Brain microvascular endothelial cell (primary cell): Measurements from ENCODE around the gene GSG1L.

Source experiments
- DNase-seq: peaks from one replicate; pipeline ENCODE4 v3.0.0-alpha.2; 2020
- H3K27ac ChIP-seq: fragments of 250-450 bp; sonication (Bioruptor Pico); 2 replicates; pipeline ENCODE4 v1.5.1; 2020; ENCODE audit warnings: mild to moderate bottlenecking, moderate library complexity
- H3K27me3 ChIP-seq: fragments of 250-450 bp; sonication (Bioruptor Pico); replicated peaks from 2 replicates; pipeline ENCODE4 v1.5.1; 2020; ENCODE audit warnings: mild to moderate bottlenecking
- H3K36me3 ChIP-seq: fragments of 250-450 bp; sonication (Bioruptor Pico); replicated peaks from 2 replicates; pipeline ENCODE4 v1.5.1; 2020; ENCODE audit warnings: mild to moderate bottlenecking
- H3K4me3 ChIP-seq: 2 replicates; pipeline ENCODE4 v1.5.1; 2011; ENCODE audit warnings: low read depth, mild to moderate bottlenecking, control low read depth, low read length, moderate library complexity
- CTCF ChIP-seq: IDR thresholded peaks from 2 replicates; pipeline ENCODE4 v1.5.1; 2011; ENCODE audit warnings: low read depth, mild to moderate bottlenecking, moderate library complexity, low read length, control low read depth, inconsistent platforms; ENCODE audit errors: missing control alignments
- in situ Hi-C: cut with HindIII; loops from 2 replicates; pipeline ENCODE4 v1.10.0; 2017; ENCODE audit warnings: low sequenced_read_pairs, low pct_ligation_motif_present

GSG1L gene

GRCh38 chr16:27963471-27963965 lies 100.0 kb downstream of the GSG1L start:
- Histone ChIP-seq H3K27me3 (no peaks in the 10 kb centered on the region), H3K4me3 (no peak overlapping the region), H3K36me3 (no peaks in the 10 kb centered on the region), H3K27ac (no peak overlapping the region)
- no peak for DNase-seq
- in situ Hi-C loops = no loop called here
- TF ChIP-seq CTCF = no peak

- no peak for DNase-seq
- TF ChIP-seq CTCF = no peak
- Histone ChIP-seq H3K4me3 (no peak overlapping the region), H3K27ac (no peak overlapping the region), H3K36me3 (no peaks in the 10 kb centered on the region), H3K27me3 (no peaks in the 10 kb centered on the region)
- in situ Hi-C loops = no loop called here
These were observed 101.3 kb downstream of the GSG1L start for GRCh38 chr16:27962197-27962596.

- in situ Hi-C loops = no loop called here
- Histone ChIP-seq H3K36me3 (no peaks in the 10 kb centered on the region), H3K27me3 (no peaks in the 10 kb centered on the region), H3K4me3 (no peak overlapping the region), H3K27ac (no peak overlapping the region)
- no peak for TF ChIP-seq CTCF
- DNase-seq = no peak
These were observed 102.3 kb downstream of the GSG1L start for GRCh38 chr16:27961296-27961620.

- H3K27me3 ChIP-seq = no peaks in the 10 kb centered on the region
- no peaks in the 10 kb centered on the region for H3K36me3 ChIP-seq
- no peak for DNase-seq
- H3K4me3 ChIP-seq = no peak overlapping the region
- no peak overlapping the region for H3K27ac ChIP-seq
- in situ Hi-C loops = no loop called here
- no peak for TF ChIP-seq CTCF
These were observed 102.8 kb downstream of the GSG1L start for GRCh38 chr16:27960619-27961295.

- H3K36me3 ChIP-seq = no peaks in the 10 kb centered on the region
- H3K27me3 ChIP-seq = no peaks in the 10 kb centered on the region
- in situ Hi-C loops = no loop called here
- no peak for DNase-seq
- no peak for TF ChIP-seq CTCF
- no peak overlapping the region for H3K27ac ChIP-seq
- no peak overlapping the region for H3K4me3 ChIP-seq
These were observed 103.6 kb downstream of the GSG1L start for GRCh38 chr16:27959914-27960313.

GRCh38 chr16:27954191-27954590 lies 109.3 kb downstream of the GSG1L start:
- TF ChIP-seq CTCF = no peak
- no peak for DNase-seq
- Histone ChIP-seq H3K36me3 (no peaks in the 10 kb centered on the region), H3K27me3 (no peaks in the 10 kb centered on the region), H3K4me3 (no peak overlapping the region), H3K27ac (no peak overlapping the region)
- in situ Hi-C loops = no loop called here
